ENCODE results near the gene MEIS3. TPM values are rescaled to one million over a fixed set of nuclear protein-coding genes. Genes with fewer than 3 reads are reported as not detected.
"Not testable (repeated sequence)": the region's sequence is repeated elsewhere in the genome, so short reads cannot be mapped to it uniquely, and the experiment has no call there.

The MEIS3 gene
- total RNA-seq, 1 donor from 2014 or later, result 2.7 TPM

DNA sequence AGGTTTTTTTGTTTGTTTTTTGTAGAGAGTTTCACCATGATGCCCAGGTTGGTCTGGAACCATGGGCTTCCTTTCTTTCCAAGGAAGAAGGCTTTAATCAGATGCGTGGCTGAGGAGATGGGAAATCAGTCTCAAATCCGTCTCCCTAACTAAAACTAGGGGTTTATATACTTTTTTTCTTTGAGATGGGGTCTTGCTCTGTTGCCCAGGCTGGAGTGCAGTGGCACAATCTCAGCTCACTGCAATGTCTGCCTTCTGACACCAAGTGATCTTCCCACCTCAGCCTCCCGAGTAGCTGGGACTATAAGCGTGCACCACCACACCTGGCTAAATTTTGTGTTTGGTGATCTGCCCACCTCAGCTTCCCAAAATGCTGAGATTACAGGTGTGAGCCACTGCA is 34.8 kb downstream of the MEIS3 start:
- peaks cover 12% of the 10 kb centered on the region for H3K36me3 Mint-ChIP-seq (ENCODE audit: low read depth, unreplicated experiment)
- DNase-seq (ENCODE audit: low spot score); H3K27ac Mint-ChIP-seq (ENCODE audit: unreplicated experiment); H3K27me3 Mint-ChIP-seq (ENCODE audit: unreplicated experiment); H3K9me3 Mint-ChIP-seq (ENCODE audit: unreplicated experiment); H3K4me3 Mint-ChIP-seq (ENCODE audit: unreplicated experiment); H3K4me1 Mint-ChIP-seq (ENCODE audit: unreplicated experiment): not testable (repeated sequence)

DNA sequence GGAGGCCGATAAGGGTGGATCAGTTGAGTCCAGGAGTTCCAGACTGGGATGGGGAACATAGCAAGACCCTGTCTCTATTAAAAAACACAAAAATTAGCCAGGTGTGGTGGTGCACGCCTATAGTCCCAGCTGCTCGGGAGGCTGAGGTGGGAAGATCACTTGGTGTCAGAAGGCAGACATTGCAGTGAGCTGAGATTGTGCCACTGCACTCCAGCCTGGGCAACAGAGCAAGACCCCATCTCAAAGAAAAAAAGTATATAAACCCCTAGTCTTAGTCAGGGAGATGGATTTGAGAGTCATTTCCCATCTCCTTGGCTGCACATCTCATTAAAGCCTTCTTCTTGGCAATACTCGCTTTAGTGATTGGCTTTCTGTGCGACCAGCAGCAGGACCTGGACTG is 35.4 kb downstream of the MEIS3 start:
- H3K4me1 Mint-ChIP-seq (ENCODE audit: unreplicated experiment); H3K27me3 Mint-ChIP-seq (ENCODE audit: unreplicated experiment); H3K27ac Mint-ChIP-seq (ENCODE audit: unreplicated experiment); H3K9me3 Mint-ChIP-seq (ENCODE audit: unreplicated experiment); DNase-seq (ENCODE audit: low spot score); H3K4me3 Mint-ChIP-seq (ENCODE audit: unreplicated experiment): not testable (repeated sequence)
- H3K36me3 Mint-ChIP-seq (ENCODE audit: low read depth, unreplicated experiment), result peaks cover 15% of the 10 kb centered on the region

DNA sequence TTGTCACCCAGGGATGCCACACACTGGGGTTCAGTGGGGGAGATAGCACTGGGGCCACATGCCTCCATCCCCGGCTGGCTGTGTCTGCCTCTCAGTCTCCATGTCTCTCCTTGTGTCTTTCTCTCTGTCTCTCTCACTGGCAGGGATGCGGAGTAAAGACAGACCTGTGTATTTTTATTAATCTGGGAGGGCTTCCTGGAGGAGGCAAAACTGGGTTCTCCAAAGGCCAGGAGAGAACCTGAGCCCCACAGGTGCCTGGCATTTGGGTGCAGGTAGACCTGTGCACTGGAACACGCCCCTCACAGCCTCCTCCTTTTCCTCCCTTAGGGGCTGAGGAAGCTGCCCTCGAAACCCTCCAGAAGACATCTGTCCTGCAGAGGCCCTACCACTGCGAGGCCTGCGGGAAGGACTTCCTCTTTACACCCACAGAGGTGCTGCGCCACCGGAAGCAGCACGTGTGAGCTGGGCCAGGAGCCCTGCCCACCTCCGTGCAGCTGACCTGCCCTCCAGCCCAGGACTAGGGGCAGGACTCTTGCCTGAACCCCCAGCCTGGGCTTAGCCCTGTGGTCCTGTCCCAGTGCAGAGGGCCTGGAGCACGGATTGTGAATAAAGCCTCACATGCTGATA is 37.6 kb downstream of the MEIS3 start:
- peaks cover 7% of the 10 kb centered on the region for H3K27me3 Mint-ChIP-seq (ENCODE audit: unreplicated experiment)
- H3K4me1 Mint-ChIP-seq (ENCODE audit: unreplicated experiment), result no peaks in the 10 kb centered on the region
- DNase-seq (ENCODE audit: low spot score), result no peak
- no peak overlapping the region for H3K27ac Mint-ChIP-seq (ENCODE audit: unreplicated experiment)
- TF ChIP-seq, protein P1, sequence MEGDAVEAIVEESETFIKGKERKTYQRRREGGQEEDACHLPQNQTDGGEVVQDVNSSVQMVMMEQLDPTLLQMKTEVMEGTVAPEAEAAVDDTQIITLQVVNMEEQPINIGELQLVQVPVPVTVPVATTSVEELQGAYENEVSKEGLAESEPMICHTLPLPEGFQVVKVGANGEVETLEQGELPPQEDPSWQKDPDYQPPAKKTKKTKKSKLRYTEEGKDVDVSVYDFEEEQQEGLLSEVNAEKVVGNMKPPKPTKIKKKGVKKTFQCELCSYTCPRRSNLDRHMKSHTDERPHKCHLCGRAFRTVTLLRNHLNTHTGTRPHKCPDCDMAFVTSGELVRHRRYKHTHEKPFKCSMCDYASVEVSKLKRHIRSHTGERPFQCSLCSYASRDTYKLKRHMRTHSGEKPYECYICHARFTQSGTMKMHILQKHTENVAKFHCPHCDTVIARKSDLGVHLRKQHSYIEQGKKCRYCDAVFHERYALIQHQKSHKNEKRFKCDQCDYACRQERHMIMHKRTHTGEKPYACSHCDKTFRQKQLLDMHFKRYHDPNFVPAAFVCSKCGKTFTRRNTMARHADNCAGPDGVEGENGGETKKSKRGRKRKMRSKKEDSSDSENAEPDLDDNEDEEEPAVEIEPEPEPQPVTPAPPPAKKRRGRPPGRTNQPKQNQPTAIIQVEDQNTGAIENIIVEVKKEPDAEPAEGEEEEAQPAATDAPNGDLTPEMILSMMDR (IDR thresholded peaks at IDR 0.05; ENCODE audit: unreplicated experiment), result no peak
- H3K4me3 Mint-ChIP-seq (ENCODE audit: unreplicated experiment), result peak overlapping the region; percentile 81
- H3K9me3 Mint-ChIP-seq (ENCODE audit: unreplicated experiment), result no peaks in the 10 kb centered on the region
- H3K36me3 Mint-ChIP-seq (ENCODE audit: low read depth, unreplicated experiment), result peaks cover 25% of the 10 kb centered on the region

DNA sequence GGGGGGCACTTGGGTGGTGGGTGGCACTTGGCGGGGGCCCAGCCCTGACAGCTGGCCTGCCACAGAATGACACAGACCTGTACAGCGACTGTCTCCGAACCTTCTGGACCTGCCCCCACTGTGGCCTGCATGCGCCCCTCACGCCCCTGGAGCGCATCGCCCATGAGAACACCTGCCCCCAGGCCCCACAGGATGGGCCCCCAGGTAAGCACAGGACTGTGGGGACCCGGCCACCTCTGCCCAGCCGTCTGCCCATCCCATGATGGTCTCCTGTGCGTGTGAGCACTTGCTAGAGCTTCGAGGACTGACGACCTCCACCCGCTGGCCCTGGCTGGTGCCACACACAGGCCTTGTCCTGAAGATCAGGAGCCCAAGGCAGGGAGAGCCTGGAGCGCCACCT is 38.2 kb downstream of the MEIS3 start:
- DNase-seq (ENCODE audit: low spot score), result no peak
- peak overlapping the region; percentile 81 for H3K4me3 Mint-ChIP-seq (ENCODE audit: unreplicated experiment)
- H3K36me3 Mint-ChIP-seq (ENCODE audit: low read depth, unreplicated experiment), result peaks cover 26% of the 10 kb centered on the region
- H3K27me3 Mint-ChIP-seq (ENCODE audit: unreplicated experiment), result peaks cover 7% of the 10 kb centered on the region
- H3K9me3 Mint-ChIP-seq (ENCODE audit: unreplicated experiment), result no peaks in the 10 kb centered on the region
- H3K27ac Mint-ChIP-seq (ENCODE audit: unreplicated experiment), result no peak overlapping the region
- no peaks in the 10 kb centered on the region for H3K4me1 Mint-ChIP-seq (ENCODE audit: unreplicated experiment)
- TF ChIP-seq, protein P1 (IDR thresholded peaks at IDR 0.05; ENCODE audit: unreplicated experiment), result no peak

DNA sequence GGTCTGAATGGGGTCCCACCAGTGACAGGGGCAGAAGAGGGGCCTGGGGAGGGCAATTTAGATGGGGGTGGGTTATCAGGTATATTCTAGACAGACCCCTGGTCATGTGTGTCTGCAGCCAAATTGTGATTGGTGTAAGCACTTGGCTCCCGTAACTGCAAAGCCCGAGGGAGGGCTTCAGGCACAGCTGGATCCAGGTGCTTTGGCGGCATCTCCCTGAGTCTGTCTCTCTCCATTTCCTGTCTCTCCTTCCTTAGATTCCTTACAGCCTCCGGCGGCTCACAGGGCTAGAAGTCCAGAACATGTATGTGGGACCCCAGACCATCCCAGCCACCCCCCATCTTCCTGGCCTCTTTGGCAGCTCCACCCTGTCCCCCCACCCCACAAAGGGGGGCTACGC is 38.8 kb downstream of the MEIS3 start:
- no peak overlapping the region for H3K4me3 Mint-ChIP-seq (ENCODE audit: unreplicated experiment)
- H3K9me3 Mint-ChIP-seq (ENCODE audit: unreplicated experiment), result no peaks in the 10 kb centered on the region

DNA sequence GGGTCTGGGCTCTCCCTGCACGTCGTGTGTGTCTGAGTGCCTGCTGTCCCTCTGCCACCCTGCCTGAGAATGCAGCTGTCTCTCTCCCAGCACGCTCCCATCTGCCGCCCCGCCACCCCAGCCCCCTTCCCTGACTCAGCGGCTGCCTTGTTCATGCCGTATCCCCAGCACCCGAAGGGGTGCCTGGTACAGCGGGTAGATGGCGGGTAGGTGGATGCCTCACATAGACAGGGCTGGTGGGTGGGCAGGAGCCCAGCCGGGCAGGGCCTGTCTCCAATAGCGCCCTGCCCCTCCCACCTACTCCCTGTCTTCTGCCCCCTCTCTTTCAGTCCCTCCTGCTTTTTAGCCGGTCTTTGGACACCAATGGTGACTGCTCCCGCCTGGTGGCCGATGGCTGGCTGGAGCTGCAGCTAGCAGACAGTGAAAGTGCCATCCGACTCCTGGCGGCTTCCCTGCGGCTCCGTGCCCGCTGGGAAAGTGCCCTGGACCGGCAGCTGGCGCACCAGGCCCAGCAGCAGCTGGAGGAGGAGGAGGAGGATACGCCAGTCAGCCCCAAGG is 39.9 kb downstream of the MEIS3 start:
- H3K27ac Mint-ChIP-seq (ENCODE audit: unreplicated experiment), result no peak overlapping the region
- H3K9me3 Mint-ChIP-seq (ENCODE audit: unreplicated experiment), result no peaks in the 10 kb centered on the region
- no peaks in the 10 kb centered on the region for H3K4me1 Mint-ChIP-seq (ENCODE audit: unreplicated experiment)
- no peak for DNase-seq (ENCODE audit: low spot score)
- H3K4me3 Mint-ChIP-seq (ENCODE audit: unreplicated experiment), result no peak overlapping the region
- H3K36me3 Mint-ChIP-seq (ENCODE audit: low read depth, unreplicated experiment), result peaks cover 32% of the 10 kb centered on the region
- H3K27me3 Mint-ChIP-seq (ENCODE audit: unreplicated experiment), result peaks cover 3% of the 10 kb centered on the region
- TF ChIP-seq, protein P1 (IDR thresholded peaks at IDR 0.05; ENCODE audit: unreplicated experiment), result no peak

More for the DNA sequence above, 38.8 kb downstream of the MEIS3 start:
- no peak for DNase-seq (ENCODE audit: low spot score)
- Mint-ChIP-seq H3K4me1 (ENCODE audit: unreplicated experiment) (no peaks in the 10 kb centered on the region), H3K36me3 (ENCODE audit: low read depth, unreplicated experiment) (peaks cover 28% of the 10 kb centered on the region), H3K27ac (ENCODE audit: unreplicated experiment) (no peak overlapping the region), H3K27me3 (ENCODE audit: unreplicated experiment) (peaks cover 3% of the 10 kb centered on the region)
- TF ChIP-seq, protein P1 (IDR thresholded peaks at IDR 0.05; ENCODE audit: unreplicated experiment), result no peak

All from endothelial cell (in vitro differentiated cells).